MCF 10A (cell line): ENCODE measurements around the gene MED27. TPM values are rescaled to one million over a fixed set of nuclear protein-coding genes. Genes with fewer than 3 reads are reported as not detected.

ENCODE experiments used
- BruUV-seq: library from RNA; stranded (reverse); fragments of 400-500 nt; replicated peaks from 2 replicates; lab custom pipeline; 2021; lab: Mats Ljungman, UMichigan
- CTCF ChIA-PET: fragments of 300-600 bp; sonication (Branson Sonifier 250); formaldehyde crosslinking; extraction: SDS; loops from one replicate; lab custom pipeline; 2021; ENCODE audit warnings: antibody characterized with exemption, inconsistent platforms; lab: Yijun Ruan, JAX
- POLR2A ChIA-PET: fragments of 300-600, 350-650 bp; sonication (Branson Sonifier 250); formaldehyde crosslinking; extraction: SDS; loops from one replicate; lab custom pipeline; 2020; ENCODE audit warnings: antibody characterized with exemption, inconsistent platforms; lab: Yijun Ruan, JAX
- DNase-seq: peaks from one replicate; pipeline ENCODE4 v3.0.0-alpha.2; 2018; ENCODE audit not compliant: unreplicated experiment
- H3K27ac Mint-ChIP-seq: one replicate; pipeline ENCODE4 v1.8.0; 2022; ENCODE audit warnings: mild to moderate bottlenecking, low read depth, mixed read lengths; ENCODE audit not compliant: unreplicated experiment
- H3K27me3 Mint-ChIP-seq: one replicate; pipeline ENCODE4 v1.8.0; 2022; ENCODE audit warnings: mixed read lengths; ENCODE audit not compliant: insufficient read depth, unreplicated experiment
- H3K36me3 Mint-ChIP-seq: one replicate; pipeline ENCODE4 v1.8.0; 2022; ENCODE audit warnings: mild to moderate bottlenecking, moderate library complexity, mixed read lengths; ENCODE audit not compliant: insufficient read depth, unreplicated experiment
- H3K4me1 Mint-ChIP-seq: one replicate; pipeline ENCODE4 v1.8.0; 2022; ENCODE audit warnings: mixed read lengths; ENCODE audit not compliant: insufficient read depth, unreplicated experiment
- H3K4me3 Mint-ChIP-seq: one replicate; pipeline ENCODE4 v1.8.0; 2022; ENCODE audit warnings: mild to moderate bottlenecking, moderate library complexity, mixed read lengths; ENCODE audit not compliant: unreplicated experiment
- H3K9me3 Mint-ChIP-seq: one replicate; pipeline ENCODE4 v1.8.0; 2022; ENCODE audit warnings: mixed read lengths; ENCODE audit not compliant: unreplicated experiment
- intact Hi-C: fragments of 100-400 bp; cut with micrococcal nuclease; formaldehyde crosslinking; loops from 2 replicates; pipeline ENCODE4 v1.14.1; 2022
- total RNA-seq: library from RNA; stranded (reverse); gene quantifications from 2 replicates; pipeline ENCODE4 v1.2.3, GENCODE V29; 2022
- TF ChIP-seq, protein P1 (sequence below): fragments of 200-600 bp; IDR thresholded peaks from one replicate; pipeline ENCODE4 v1.8.0; 2022; ENCODE audit warnings: antibody characterized with exemption, mild to moderate bottlenecking; ENCODE audit not compliant: unreplicated experiment

Gene MED27
- total RNA-seq, 1 experiment from 2014 or later: 34.3 TPM

DNA sequence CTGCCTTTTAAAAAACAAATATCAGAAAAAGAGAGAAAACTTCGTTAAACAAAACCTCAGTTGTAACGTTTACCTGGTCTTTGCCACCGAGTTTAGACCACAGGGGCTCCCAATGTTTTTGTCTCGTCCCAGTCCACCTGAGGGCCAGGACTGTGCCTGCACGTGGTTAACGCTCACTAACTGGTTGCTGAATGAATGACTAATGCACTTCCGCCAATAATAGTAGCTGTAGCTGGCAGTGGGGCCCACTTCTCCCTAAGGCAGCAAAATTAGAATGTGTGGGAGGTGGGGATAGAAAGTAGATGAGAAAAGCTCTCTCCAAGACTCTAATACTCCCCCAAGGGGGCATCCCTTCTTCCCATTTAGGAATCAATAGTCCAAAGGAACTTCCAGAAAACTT is 29.1 kb upstream of the MED27 start:
- H3K27me3 Mint-ChIP-seq: peaks cover 38% of the 10 kb centered on the region
- H3K27ac Mint-ChIP-seq: no peak overlapping the region
- TF ChIP-seq, protein P1, sequence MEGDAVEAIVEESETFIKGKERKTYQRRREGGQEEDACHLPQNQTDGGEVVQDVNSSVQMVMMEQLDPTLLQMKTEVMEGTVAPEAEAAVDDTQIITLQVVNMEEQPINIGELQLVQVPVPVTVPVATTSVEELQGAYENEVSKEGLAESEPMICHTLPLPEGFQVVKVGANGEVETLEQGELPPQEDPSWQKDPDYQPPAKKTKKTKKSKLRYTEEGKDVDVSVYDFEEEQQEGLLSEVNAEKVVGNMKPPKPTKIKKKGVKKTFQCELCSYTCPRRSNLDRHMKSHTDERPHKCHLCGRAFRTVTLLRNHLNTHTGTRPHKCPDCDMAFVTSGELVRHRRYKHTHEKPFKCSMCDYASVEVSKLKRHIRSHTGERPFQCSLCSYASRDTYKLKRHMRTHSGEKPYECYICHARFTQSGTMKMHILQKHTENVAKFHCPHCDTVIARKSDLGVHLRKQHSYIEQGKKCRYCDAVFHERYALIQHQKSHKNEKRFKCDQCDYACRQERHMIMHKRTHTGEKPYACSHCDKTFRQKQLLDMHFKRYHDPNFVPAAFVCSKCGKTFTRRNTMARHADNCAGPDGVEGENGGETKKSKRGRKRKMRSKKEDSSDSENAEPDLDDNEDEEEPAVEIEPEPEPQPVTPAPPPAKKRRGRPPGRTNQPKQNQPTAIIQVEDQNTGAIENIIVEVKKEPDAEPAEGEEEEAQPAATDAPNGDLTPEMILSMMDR: no peak
- POLR2A ChIA-PET: no interaction called here
- intact Hi-C loops: no loop called here
- BruUV-seq: no TSS peak
- CTCF ChIA-PET: interaction anchor here (0.7 kb wide), 1 partner anchor 1047 kb away, joined by 3 read pairs; no protein-coding TSS in a partner anchor
- no peaks in the 10 kb centered on the region for H3K4me1 Mint-ChIP-seq
- no peaks in the 10 kb centered on the region for H3K36me3 Mint-ChIP-seq
- H3K4me3 Mint-ChIP-seq: no peak overlapping the region
- no peaks in the 10 kb centered on the region for H3K9me3 Mint-ChIP-seq
- no peak for DNase-seq

DNA sequence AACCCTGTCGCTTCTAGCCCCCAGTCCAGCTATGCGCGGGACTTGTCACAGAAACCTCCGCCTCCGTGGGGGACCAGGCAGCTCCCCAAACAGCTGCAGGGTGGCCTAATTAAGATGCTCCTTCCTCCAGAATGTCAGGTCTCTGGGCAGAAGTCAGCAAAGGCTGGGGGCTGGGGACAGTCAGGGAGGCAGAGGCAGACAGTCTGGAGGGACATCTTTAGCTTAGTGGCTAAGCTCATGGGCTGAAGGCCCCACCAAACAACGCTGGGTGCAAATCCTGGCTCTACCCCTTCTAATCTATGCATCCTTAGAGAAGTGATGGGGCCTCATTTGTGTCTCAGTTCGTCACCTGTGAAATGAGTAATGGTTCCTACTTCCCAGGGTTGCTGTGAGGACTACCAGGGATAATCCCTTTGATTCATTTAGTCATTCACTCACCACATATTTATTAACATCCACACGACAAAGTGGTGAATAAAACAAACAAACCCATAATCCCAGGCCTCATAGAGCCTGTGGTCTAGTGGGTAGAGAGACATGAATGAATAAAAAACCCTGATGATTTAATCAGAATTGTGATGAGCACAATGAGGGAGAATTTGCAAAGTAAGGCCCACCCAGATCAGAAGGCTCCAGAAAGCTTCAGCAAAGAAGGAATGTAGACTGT is 20.2 kb upstream of the MED27 start:
- ChIA-PET POLR2A (interaction anchor here (0.8 kb wide), 1 partner anchor 11 kb away, joined by 6 read pairs; no protein-coding TSS in a partner anchor), CTCF (no interaction called here)
- H3K36me3 Mint-ChIP-seq: no peaks in the 10 kb centered on the region
- BruUV-seq: no TSS peak
- H3K27ac Mint-ChIP-seq: no peak overlapping the region
- TF ChIP-seq, protein P1: no peak
- H3K4me3 Mint-ChIP-seq: no peak overlapping the region
- intact Hi-C loops: no loop called here
- no peaks in the 10 kb centered on the region for H3K4me1 Mint-ChIP-seq
- H3K27me3 Mint-ChIP-seq: peaks cover 46% of the 10 kb centered on the region
- no peak for DNase-seq
- no peaks in the 10 kb centered on the region for H3K9me3 Mint-ChIP-seq

DNA sequence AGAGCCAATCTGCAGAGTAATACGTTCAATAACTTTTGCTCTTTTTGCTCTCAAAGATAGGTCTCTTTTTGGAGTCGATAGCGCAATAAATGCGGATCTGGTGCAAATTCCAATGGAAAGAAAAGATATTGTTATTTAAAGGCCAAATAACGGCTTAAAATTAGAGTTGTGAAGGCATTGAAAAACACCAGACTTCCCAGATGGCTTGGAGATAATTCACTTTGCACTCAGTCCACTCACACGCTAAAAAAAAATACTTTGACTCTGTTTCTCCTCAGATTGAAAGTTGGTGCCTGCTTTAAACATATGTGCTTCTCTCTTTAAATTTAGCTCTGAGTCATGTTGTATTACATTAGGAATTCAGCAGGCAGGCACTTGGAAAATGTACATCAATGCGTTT is 19.5 kb upstream of the MED27 start:
- BruUV-seq: no TSS peak
- Mint-ChIP-seq H3K36me3 (no peaks in the 10 kb centered on the region), H3K9me3 (no peaks in the 10 kb centered on the region), H3K4me3 (no peak overlapping the region), H3K27ac (no peak overlapping the region), H3K27me3 (peaks cover 46% of the 10 kb centered on the region), H3K4me1 (peaks cover 6% of the 10 kb centered on the region)
- POLR2A ChIA-PET: interaction anchor here (0.6 to 0.8 kb wide), 2 partner anchors 10 to 79 kb away, joined by 4 to 6 read pairs; no protein-coding TSS in a partner anchor
- TF ChIP-seq, protein P1: no peak
- CTCF ChIA-PET: interaction anchor here (0.6 kb wide), 1 partner anchor 72 kb away, joined by 3 read pairs; no protein-coding TSS in a partner anchor
- intact Hi-C loops: no loop called here
- DNase-seq: no peak

DNA sequence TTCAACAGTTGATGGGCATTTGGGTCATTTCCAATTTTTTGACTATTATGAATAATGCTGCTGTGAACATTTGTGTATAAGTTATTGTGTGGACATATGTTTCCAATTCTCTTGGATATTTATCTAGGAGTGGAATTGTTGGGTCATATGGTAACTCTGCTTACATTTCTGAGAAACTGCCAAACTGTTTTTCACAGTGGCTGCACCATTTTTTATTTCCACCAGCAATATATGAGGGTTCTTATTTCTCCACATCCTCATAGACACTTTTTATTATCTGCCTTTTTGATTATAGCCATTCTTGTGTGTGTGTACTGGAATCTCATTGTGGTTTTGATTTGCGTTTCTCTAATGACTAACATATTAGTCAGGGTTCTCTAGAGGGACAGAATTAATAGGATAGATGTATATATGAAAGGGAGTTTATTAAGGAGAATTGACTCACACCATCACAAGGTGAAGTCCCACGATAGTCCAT is 14.7 kb upstream of the MED27 start:
- ChIA-PET POLR2A (no interaction called here), CTCF (interaction anchor here (0.5 kb wide), 1 partner anchor 728 kb away, joined by 3 read pairs; no protein-coding TSS in a partner anchor)
- Mint-ChIP-seq H3K36me3 (no peaks in the 10 kb centered on the region), H3K27ac (no peak overlapping the region), H3K4me3 (no peak overlapping the region), H3K27me3 (peaks cover 73% of the 10 kb centered on the region), H3K4me1 (peaks cover 6% of the 10 kb centered on the region), H3K9me3 (no peaks in the 10 kb centered on the region)
- BruUV-seq: no TSS peak
- intact Hi-C loops: no loop called here
- TF ChIP-seq, protein P1: no peak
- DNase-seq: no peak
